Measurements from ENCODE around the gene ECHDC3. TPM values are rescaled to one million over a fixed set of nuclear protein-coding genes. Genes with fewer than 3 reads are reported as not detected.

The ECHDC3 gene
- total RNA-seq, 4 donors from 2014 or later, result 7.9 to 30.6 (median 19.7) TPM

DNA sequence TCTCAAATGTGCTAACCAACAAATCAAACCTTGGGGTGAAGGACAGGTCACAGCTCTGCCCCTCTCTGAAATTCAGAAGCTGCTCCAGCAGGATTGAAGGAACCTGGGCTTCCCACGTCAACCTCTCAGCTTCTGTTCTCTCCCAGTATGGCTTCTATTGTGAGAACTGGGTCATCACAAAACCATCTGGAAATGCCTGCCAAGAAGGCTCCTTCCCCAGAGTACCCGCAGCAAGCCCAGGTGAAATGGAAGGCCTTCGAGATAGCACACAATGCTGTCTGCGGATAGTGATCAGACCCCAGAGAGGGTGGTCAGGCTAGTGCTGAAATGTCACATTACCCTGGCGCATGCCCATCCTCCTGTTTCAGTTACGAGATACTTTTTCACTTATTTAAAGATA lies 64.5 kb downstream of the ECHDC3 start:
- Histone ChIP-seq H3K27ac (replicated peaks in 1 of 4) (no peak overlapping the region), H3K4me3 (no peak overlapping the region), H3K9me3 (no peaks in the 10 kb centered on the region), H3K27me3 (peaks cover 0 to 29% (median 0%) of the 10 kb centered on the region in 4 donors), H3K4me1 (no peaks in the 10 kb centered on the region), H3K36me3 (no peaks in the 10 kb centered on the region)
- TF ChIP-seq POLR2A (IDR thresholded peaks at IDR 0.05; ENCODE audit: low read depth) (no peak), POLR2AphosphoS5 (IDR thresholded peaks at IDR 0.05) (no peak), EP300 (IDR thresholded peaks at IDR 0.05) (no peak)
- TF ChIP-seq, protein P1, sequence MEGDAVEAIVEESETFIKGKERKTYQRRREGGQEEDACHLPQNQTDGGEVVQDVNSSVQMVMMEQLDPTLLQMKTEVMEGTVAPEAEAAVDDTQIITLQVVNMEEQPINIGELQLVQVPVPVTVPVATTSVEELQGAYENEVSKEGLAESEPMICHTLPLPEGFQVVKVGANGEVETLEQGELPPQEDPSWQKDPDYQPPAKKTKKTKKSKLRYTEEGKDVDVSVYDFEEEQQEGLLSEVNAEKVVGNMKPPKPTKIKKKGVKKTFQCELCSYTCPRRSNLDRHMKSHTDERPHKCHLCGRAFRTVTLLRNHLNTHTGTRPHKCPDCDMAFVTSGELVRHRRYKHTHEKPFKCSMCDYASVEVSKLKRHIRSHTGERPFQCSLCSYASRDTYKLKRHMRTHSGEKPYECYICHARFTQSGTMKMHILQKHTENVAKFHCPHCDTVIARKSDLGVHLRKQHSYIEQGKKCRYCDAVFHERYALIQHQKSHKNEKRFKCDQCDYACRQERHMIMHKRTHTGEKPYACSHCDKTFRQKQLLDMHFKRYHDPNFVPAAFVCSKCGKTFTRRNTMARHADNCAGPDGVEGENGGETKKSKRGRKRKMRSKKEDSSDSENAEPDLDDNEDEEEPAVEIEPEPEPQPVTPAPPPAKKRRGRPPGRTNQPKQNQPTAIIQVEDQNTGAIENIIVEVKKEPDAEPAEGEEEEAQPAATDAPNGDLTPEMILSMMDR (IDR thresholded peaks at IDR 0.05), result no peak
- WGBS, result 91% methylated on average over 6 of the region's 6 CpGs
- intact Hi-C loops (cut with DNase I), result no loop called here
- DNase-seq (ENCODE audit: extremely low spot score), result no peak

DNA sequence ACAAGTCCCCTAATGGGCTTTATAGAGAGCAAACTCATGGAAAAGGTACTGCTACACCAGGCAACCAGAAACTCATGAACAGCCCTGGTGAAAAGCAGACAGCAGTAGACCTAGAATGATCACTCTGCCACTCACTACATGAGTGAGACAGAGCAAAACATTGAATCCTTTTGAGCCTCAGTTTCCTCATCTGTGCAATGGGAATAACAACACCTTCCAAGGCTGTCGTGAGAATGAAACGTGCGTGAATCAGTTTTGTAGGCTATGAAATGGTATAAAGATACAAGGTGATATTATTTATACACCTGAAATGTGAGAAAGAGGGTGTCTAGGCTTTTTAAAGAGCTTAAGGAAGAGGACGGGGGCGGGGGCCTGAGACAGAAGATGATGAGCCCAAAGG lies 66.6 kb downstream of the ECHDC3 start:
- intact Hi-C loops (cut with DNase I), result no loop called here
- no peak for DNase-seq (ENCODE audit: extremely low spot score)
- Histone ChIP-seq H3K9me3 (no peaks in the 10 kb centered on the region), H3K36me3 (no peaks in the 10 kb centered on the region), H3K4me1 (no peaks in the 10 kb centered on the region), H3K27me3 (peaks cover 0 to 29% (median 0%) of the 10 kb centered on the region in 4 donors), H3K27ac (replicated peaks in 1 of 4) (no peak overlapping the region), H3K4me3 (no peak overlapping the region)
- WGBS, result 90% methylated on average over 5 of the region's 5 CpGs
- TF ChIP-seq EP300 (IDR thresholded peaks at IDR 0.05) (no peak), POLR2A (IDR thresholded peaks at IDR 0.05; ENCODE audit: low read depth) (no peak), POLR2AphosphoS5 (IDR thresholded peaks at IDR 0.05) (no peak)
- TF ChIP-seq, protein P1 (IDR thresholded peaks at IDR 0.05), result no peak

DNA sequence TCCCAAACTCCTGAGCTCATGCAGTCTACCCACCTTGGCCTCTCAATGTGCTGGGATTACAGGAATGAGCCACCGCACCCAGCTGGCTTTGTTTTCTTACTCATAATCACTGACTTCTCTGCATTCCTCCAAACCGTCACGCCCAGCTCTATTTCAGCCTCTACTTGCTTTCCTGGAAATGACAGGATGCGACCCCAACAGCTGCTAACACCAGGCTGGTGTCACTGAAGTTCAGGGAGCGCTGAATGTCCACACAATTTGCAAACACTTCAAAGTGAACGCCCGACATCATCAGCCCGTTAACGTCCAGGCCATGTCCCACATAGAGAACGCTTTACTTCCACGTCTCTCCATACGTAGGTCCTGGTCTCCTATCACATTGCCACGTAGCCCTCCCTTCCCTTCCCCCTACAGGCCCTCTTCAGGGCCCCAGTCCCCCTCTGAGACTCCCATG lies 68.2 kb downstream of the ECHDC3 start:
- Histone ChIP-seq H3K4me1 (no peaks in the 10 kb centered on the region), H3K9me3 (no peaks in the 10 kb centered on the region), H3K27ac (replicated peaks in 1 of 4) (no peak overlapping the region), H3K36me3 (no peaks in the 10 kb centered on the region), H3K4me3 (no peak overlapping the region), H3K27me3 (peaks cover 0 to 20% (median 0%) of the 10 kb centered on the region in 4 donors)
- TF ChIP-seq POLR2A (IDR thresholded peaks at IDR 0.05; ENCODE audit: low read depth) (no peak), POLR2AphosphoS5 (IDR thresholded peaks at IDR 0.05) (no peak), EP300 (IDR thresholded peaks at IDR 0.05) (no peak)
- TF ChIP-seq, protein P1 (IDR thresholded peaks at IDR 0.05), result no peak
- WGBS, result 35% methylated on average over 13 of the region's 13 CpGs
- no peak for DNase-seq (ENCODE audit: extremely low spot score)
- intact Hi-C loops (cut with DNase I), result no loop called here

DNA sequence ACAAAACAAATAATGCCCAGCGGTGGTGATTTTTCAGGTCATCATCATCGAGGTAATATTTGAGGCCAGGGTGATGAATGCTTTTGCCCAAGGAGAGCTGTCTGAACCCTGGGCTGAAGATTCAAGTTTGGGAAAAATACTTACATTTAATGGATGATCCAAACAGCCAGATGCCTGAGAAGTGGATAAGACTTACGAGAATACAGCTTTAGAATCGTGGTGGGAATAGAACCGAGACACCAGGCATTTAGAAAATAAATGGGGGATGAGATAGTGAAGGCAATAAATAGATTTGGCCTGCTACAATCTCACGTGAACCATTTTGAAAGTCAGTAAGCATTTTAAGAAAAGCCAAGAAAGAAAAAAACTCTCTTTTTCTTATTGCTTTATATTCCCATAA lies 68.8 kb downstream of the ECHDC3 start:
- H3K4me3 ChIP-seq, result no peak overlapping the region
- no peaks in the 10 kb centered on the region for H3K4me1 ChIP-seq
- no peak overlapping the region for H3K27ac ChIP-seq (replicated peaks in 1 of 4)
- peaks cover 0 to 18% (median 0%) of the 10 kb centered on the region in 4 donors for H3K27me3 ChIP-seq
- intact Hi-C loops (cut with DNase I), result no loop called here
- no peaks in the 10 kb centered on the region for H3K36me3 ChIP-seq
- no peak for DNase-seq (ENCODE audit: extremely low spot score)
- TF ChIP-seq POLR2AphosphoS5 (IDR thresholded peaks at IDR 0.05) (no peak), EP300 (IDR thresholded peaks at IDR 0.05) (no peak), POLR2A (IDR thresholded peaks at IDR 0.05; ENCODE audit: low read depth) (no peak)
- TF ChIP-seq, protein P1 (IDR thresholded peaks at IDR 0.05), result no peak
- H3K9me3 ChIP-seq, result no peaks in the 10 kb centered on the region
- WGBS, result 66% methylated on average over 6 of the region's 6 CpGs

DNA sequence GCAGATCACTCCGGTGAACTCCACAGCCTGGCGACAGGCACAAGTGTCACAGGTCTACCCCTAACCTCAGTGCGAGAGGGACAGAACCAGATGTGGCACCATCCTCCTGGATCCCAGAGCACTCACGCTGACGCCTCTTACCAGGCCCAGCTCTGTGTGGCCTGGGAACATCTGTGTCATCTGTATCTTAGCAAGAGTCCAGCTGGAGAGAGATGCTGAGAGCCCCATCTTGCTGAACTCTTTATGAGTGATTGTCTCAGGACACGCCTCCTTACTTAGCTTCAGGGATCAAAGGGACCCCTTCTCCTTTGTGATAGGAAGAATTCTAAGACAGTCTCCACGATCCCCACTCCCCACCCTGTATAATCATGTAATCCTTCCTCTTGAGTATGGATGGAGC lies 71.0 kb downstream of the ECHDC3 start:
- Histone ChIP-seq H3K4me3 (no peak overlapping the region), H3K9me3 (no peaks in the 10 kb centered on the region), H3K36me3 (no peaks in the 10 kb centered on the region), H3K27ac (replicated peaks in 1 of 4) (no peak overlapping the region), H3K4me1 (no peaks in the 10 kb centered on the region), H3K27me3 (peaks cover 0 to 18% (median 0%) of the 10 kb centered on the region in 4 donors)
- no peak for DNase-seq (ENCODE audit: extremely low spot score)
- TF ChIP-seq POLR2AphosphoS5 (IDR thresholded peaks at IDR 0.05) (no peak), EP300 (IDR thresholded peaks at IDR 0.05) (no peak), POLR2A (IDR thresholded peaks at IDR 0.05; ENCODE audit: low read depth) (no peak)
- TF ChIP-seq, protein P1 (IDR thresholded peaks at IDR 0.05), result no peak
- intact Hi-C loops (cut with DNase I), result no loop called here
- 84% methylated on average over 6 of the region's 7 CpGs for WGBS

All from esophagus muscularis mucosa (tissue), 4 donors.